HepG2 (cell line): ENCODE results near the gene FNDC3B. TPM values are rescaled to one million over a fixed set of nuclear protein-coding genes. Genes with fewer than 3 reads are reported as not detected.

Source experiments
- ATAC-seq: fragments of 200-7000 bp; cut with Tn5 transposase; 3 replicates; pipeline ENCODE4 v1.9.1; 2020; ENCODE audit warnings: mild to moderate bottlenecking, moderate library complexity
- BruUV-seq: library from RNA; stranded (reverse); fragments of 400-500 nt; replicated peaks from 2 replicates; lab custom pipeline; 2021; lab: Mats Ljungman, UMichigan
- CTCF ChIA-PET: fragments of 300-600 bp; formaldehyde crosslinking; extraction: SDS; loops from one replicate; lab custom pipeline; 2021; ENCODE audit warnings: low total read pairs, inconsistent platforms, low intra/inter-chr PET ratio; lab: Yijun Ruan, JAX
- POLR2A ChIA-PET: fragments of 350-600 bp; sonication (Branson Sonifier 250); formaldehyde crosslinking; loops from one replicate; lab custom pipeline; 2020; ENCODE audit warnings: antibody characterized with exemption, inconsistent platforms; lab: Yijun Ruan, JAX
- DNase-seq: peaks from one replicate; pipeline ENCODE4 v3.0.0-alpha.2; 2015; ENCODE audit warnings: low spot score
- FAIRE-seq: peaks from 3 replicates; lab custom pipeline; 2011; peaks lifted over from hg19 to GRCh38; lab: Jason Lieb, UNC
- H2AFZ ChIP-seq: one replicate; pipeline ENCODE4 v1.6.1; 2011; ENCODE audit warnings: low read length, inconsistent platforms
- H3K27ac ChIP-seq: fragments of 300-600 bp; 3 replicates; pipeline ENCODE4 v1.8.0; 2011; ENCODE audit warnings: mixed run types, mild to moderate bottlenecking, mixed read lengths, low read length, inconsistent platforms; ENCODE audit not compliant: insufficient read depth; ENCODE audit errors: extremely low read length
- H3K27me3 ChIP-seq, 2 experiments: fragments of 200-600 bp in 1 of 2; 2 replicates in 1 of 2; 3 replicates in 1 of 2; pipeline versions ENCODE4 v1.6.0 to v1.8.0; 2011; ENCODE audit warnings: low read length in 2 of 2, mild to moderate bottlenecking in 2 of 2, moderate library complexity in 2 of 2, inconsistent platforms in 1 of 2; ENCODE audit not compliant: insufficient read depth in 2 of 2, control insufficient read depth in 1 of 2
- H3K36me3 ChIP-seq, 2 experiments: fragments of 200-600 bp in 1 of 2; replicated peaks in 1 of 2; 2 replicates in 1 of 2; 3 replicates in 1 of 2; pipeline versions ENCODE4 v1.5.1 to v1.8.0; 2011; ENCODE audit warnings: low read length in 2 of 2, inconsistent platforms in 1 of 2; ENCODE audit not compliant: insufficient read depth in 2 of 2, control insufficient read depth in 1 of 2
- H3K4me1 ChIP-seq: 2 replicates; pipeline ENCODE4 v1.5.1; 2012; ENCODE audit warnings: low read length, inconsistent platforms; ENCODE audit not compliant: insufficient read depth
- H3K4me2 ChIP-seq: 2 replicates; pipeline ENCODE4 v1.6.0; 2011; ENCODE audit warnings: low read depth, low read length, inconsistent platforms
- H3K4me3 ChIP-seq, 3 experiments: fragments of 200-600 bp in 1 of 3; sonication (generic), shearing (Covaris generic) in 1 of 3; replicated peaks in 1 of 3; 2 replicates each; pipeline ENCODE4 v1.5.1; 2011 to 2016; ENCODE audit warnings: low read length in 3 of 3, inconsistent platforms in 2 of 3, low read depth in 2 of 3, mild to moderate bottlenecking in 2 of 3, control low read depth in 1 of 3, mixed read lengths in 1 of 3; ENCODE audit not compliant: insufficient read depth in 1 of 3
- H3K79me2 ChIP-seq: one replicate; pipeline ENCODE4 v1.6.1; 2011; ENCODE audit warnings: low read length, inconsistent platforms; ENCODE audit not compliant: insufficient read depth
- H3K9ac ChIP-seq: 2 replicates; pipeline ENCODE4 v1.6.0; 2011; ENCODE audit warnings: mild to moderate bottlenecking, low read depth, low read length, inconsistent platforms; ENCODE audit not compliant: insufficient read depth
- H3K9me3 ChIP-seq: 2 replicates; pipeline ENCODE4 v1.5.1; 2012; ENCODE audit warnings: mild to moderate bottlenecking, low read length
- H4K20me1 ChIP-seq: 2 replicates; pipeline ENCODE4 v1.6.0; 2011; ENCODE audit warnings: inconsistent platforms, mild to moderate bottlenecking, low read length, moderate library complexity; ENCODE audit not compliant: insufficient read depth
- AFF4 ChIP-seq: sonication (generic); formaldehyde crosslinking; IDR thresholded peaks from 2 replicates; pipeline ENCODE4 v1.4.0; 2020; ENCODE audit warnings: missing genetic modification reagents
- HMGXB4 ChIP-seq, 2 experiments: sonication (generic) in 1 of 2; formaldehyde crosslinking in 1 of 2; IDR thresholded peaks; 2 replicates each; pipeline versions ENCODE4 v1.4.0 to v1.6.1; 2018 to 2020; ENCODE audit warnings: missing genetic modification reagents in 2 of 2, borderline replicate concordance in 1 of 2, low read depth in 1 of 2, mild to moderate bottlenecking in 1 of 2, missing biosample characterization in 1 of 2
- ZBTB7A ChIP-seq: sonication (generic); formaldehyde crosslinking; IDR thresholded peaks from 2 replicates; pipeline ENCODE4 v1.8.0; 2022; ENCODE audit warnings: mild to moderate bottlenecking, missing genetic modification reagents
- ZNF124 ChIP-seq: sonication (generic); formaldehyde crosslinking; IDR thresholded peaks from 2 replicates; pipeline ENCODE4 v1.4.0; 2020; ENCODE audit warnings: missing genetic modification reagents
- ZNF317 ChIP-seq: sonication (generic); formaldehyde crosslinking; IDR thresholded peaks from 2 replicates; pipeline ENCODE4 v1.5.0; 2020; ENCODE audit warnings: mild to moderate bottlenecking, missing genetic modification reagents
- ZNF468 ChIP-seq: sonication (generic); formaldehyde crosslinking; IDR thresholded peaks from 2 replicates; pipeline ENCODE4 v1.8.0; 2022; ENCODE audit warnings: mild to moderate bottlenecking, moderate library complexity, missing genetic modification reagents
- ZNF512B ChIP-seq: sonication (generic); formaldehyde crosslinking; IDR thresholded peaks from 2 replicates; pipeline ENCODE4 v1.5.1; 2020; ENCODE audit warnings: missing genetic modification reagents, mild to moderate bottlenecking, borderline replicate concordance
- ZNF598 ChIP-seq: sonication (generic); formaldehyde crosslinking; IDR thresholded peaks from 2 replicates; pipeline ENCODE4 v1.5.1; 2020; ENCODE audit warnings: mild to moderate bottlenecking, missing genetic modification reagents, borderline replicate concordance
- in situ Hi-C: cut with HindIII; loops from 2 replicates; pipeline ENCODE4 v1.10.0; 2017; ENCODE audit warnings: low pct_unique_long_range_greater_than_20kb; ENCODE audit not compliant: extremely low pct_ligation_motif_present
- intact Hi-C: fragments of 100-400 bp; cut with micrococcal nuclease; formaldehyde crosslinking; loops from one replicate; pipeline ENCODE4 v1.10.0; 2022; ENCODE audit not compliant: unreplicated experiment
- polyA plus RNA-seq, 8 experiments: library from polyadenylated mRNA; depleted of rRNA in 3 of 8; stranded (reverse) in 7 of 8; unstranded in 1 of 8; fragments of >200 nt; fragmentation: Illumina TruSeq in 4 of 8; extraction: Trizol in 4 of 8; gene quantifications; 2 replicates each; pipeline versions ENCODE4 v1.2.1 to v1.2.3, GENCODE V29; 2011 to 2016; ENCODE audit warnings: low read depth in 4 of 8, missing spikeins in 1 of 8, mixed read lengths in 1 of 8; ENCODE audit not compliant: insufficient read depth in 1 of 8
- total RNA-seq, 5 experiments: library from RNA; depleted of rRNA; stranded (reverse); fragments of >200 nt; fragmentation: Illumina TruSeq; extraction: Trizol; gene quantifications; 2 replicates each; pipeline ENCODE4 v1.2.3, GENCODE V29; 2016; ENCODE audit warnings: low read depth in 1 of 5
- TF ChIP-seq, protein P1 (sequence below): sonication (generic); formaldehyde crosslinking; IDR thresholded peaks from 2 replicates; pipeline ENCODE4 v1.4.0; 2020; ENCODE audit warnings: mild to moderate bottlenecking, missing genetic modification reagents, borderline replicate concordance

FNDC3B gene
- total and polyA plus RNA-seq, 2 of the 13 experiments (the other 11 are each of a cell fraction or from before 2014, with no cell fraction given), result 74.8 to 103 TPM

DNA sequence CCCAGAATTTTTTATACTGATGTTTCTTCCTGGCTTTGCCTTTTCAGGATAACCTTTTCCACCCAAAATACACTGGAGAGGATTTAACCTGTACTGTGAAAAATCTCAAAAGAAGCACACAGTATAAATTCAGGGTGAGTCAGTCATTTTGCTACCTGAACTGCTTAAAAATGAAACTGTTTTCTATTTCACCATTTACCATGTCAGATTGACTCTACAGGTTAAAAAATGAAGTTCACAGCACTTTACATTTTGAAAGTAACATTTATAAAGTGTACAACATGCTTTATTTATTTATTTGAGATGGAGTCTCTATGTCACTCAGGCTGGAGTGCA lies 293.6 kb downstream of the FNDC3B start:
- no peaks in the 10 kb centered on the region for H3K9me3 ChIP-seq
- TF ChIP-seq ZNF598 (CRISPR knock-in tag) (no peak), HMGXB4 (CRISPR knock-in tag; IDR thresholded peaks at IDR 0.05; ENCODE audit: borderline replicate concordance in 1 of 2, low read depth in 1 of 2) (no peak), ZNF512B (CRISPR knock-in tag) (no peak), ZNF468 (CRISPR knock-in tag) (no peak), ZBTB7A (CRISPR knock-in tag) (no peak), ZNF317 (CRISPR knock-in tag) (no peak), ZNF124 (CRISPR knock-in tag) (no peak), AFF4 (CRISPR knock-in tag) (no peak)
- TF ChIP-seq, protein P1, sequence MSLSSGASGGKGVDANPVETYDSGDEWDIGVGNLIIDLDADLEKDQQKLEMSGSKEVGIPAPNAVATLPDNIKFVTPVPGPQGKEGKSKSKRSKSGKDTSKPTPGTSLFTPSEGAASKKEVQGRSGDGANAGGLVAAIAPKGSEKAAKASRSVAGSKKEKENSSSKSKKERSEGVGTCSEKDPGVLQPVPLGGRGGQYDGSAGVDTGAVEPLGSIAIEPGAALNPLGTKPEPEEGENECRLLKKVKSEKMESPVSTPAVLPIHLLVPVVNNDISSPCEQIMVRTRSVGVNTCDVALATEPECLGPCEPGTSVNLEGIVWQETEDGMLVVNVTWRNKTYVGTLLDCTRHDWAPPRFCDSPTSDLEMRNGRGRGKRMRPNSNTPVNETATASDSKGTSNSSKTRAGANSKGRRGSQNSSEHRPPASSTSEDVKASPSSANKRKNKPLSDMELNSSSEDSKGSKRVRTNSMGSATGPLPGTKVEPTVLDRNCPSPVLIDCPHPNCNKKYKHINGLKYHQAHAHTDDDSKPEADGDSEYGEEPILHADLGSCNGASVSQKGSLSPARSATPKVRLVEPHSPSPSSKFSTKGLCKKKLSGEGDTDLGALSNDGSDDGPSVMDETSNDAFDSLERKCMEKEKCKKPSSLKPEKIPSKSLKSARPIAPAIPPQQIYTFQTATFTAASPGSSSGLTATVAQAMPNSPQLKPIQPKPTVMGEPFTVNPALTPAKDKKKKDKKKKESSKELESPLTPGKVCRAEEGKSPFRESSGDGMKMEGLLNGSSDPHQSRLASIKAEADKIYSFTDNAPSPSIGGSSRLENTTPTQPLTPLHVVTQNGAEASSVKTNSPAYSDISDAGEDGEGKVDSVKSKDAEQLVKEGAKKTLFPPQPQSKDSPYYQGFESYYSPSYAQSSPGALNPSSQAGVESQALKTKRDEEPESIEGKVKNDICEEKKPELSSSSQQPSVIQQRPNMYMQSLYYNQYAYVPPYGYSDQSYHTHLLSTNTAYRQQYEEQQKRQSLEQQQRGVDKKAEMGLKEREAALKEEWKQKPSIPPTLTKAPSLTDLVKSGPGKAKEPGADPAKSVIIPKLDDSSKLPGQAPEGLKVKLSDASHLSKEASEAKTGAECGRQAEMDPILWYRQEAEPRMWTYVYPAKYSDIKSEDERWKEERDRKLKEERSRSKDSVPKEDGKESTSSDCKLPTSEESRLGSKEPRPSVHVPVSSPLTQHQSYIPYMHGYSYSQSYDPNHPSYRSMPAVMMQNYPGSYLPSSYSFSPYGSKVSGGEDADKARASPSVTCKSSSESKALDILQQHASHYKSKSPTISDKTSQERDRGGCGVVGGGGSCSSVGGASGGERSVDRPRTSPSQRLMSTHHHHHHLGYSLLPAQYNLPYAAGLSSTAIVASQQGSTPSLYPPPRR (CRISPR knock-in tag), result no peak

More for the DNA sequence above, 293.6 kb downstream of the FNDC3B start:
- no peak overlapping the region for H3K4me3 ChIP-seq
- no peak for DNase-seq
- H3K9ac ChIP-seq, result no peak overlapping the region
- no peak overlapping the region for H3K4me2 ChIP-seq
- intact Hi-C loops (no loop called here), in situ Hi-C loops (no loop called here)
- H3K27me3 ChIP-seq, result no peaks in the 10 kb centered on the region
- H3K36me3 ChIP-seq, result peaks cover 38 to 84% of the 10 kb centered on the region in 2 experiments
- ATAC-seq, result no peak
- CTCF ChIA-PET, result interaction anchor here (2.1 kb wide), 1 partner anchor 334 kb away, joined by 7 read pairs; no protein-coding TSS in a partner anchor
- BruUV-seq, result no TSS peak
- H4K20me1 ChIP-seq, result peaks cover 62% of the 10 kb centered on the region
- no peak overlapping the region for H2AFZ ChIP-seq
- no peak for FAIRE-seq
- H3K27ac ChIP-seq, result no peak overlapping the region
- POLR2A ChIA-PET, result no interaction called here
- H3K79me2 ChIP-seq, result peaks cover 2% of the 10 kb centered on the region
- H3K4me1 ChIP-seq, result no peaks in the 10 kb centered on the region
